CD4-positive, alpha-beta T cell treated with Interleukin-15 for 4 hours (primary cell): ENCODE results near the gene MED8.
A peak's percentile ranks its signal among the peaks of the same experiment; 100 is the strongest.
"Not testable (repeated sequence)": the region's sequence is repeated elsewhere in the genome, so short reads cannot be mapped to it uniquely, and the experiment has no call there.

Source experiments
- DNase-seq: peaks from one replicate; pipeline ENCODE4 v3.0.0-alpha.2; 2020; ENCODE audit warnings: low spot score

MED8 gene

DNA sequence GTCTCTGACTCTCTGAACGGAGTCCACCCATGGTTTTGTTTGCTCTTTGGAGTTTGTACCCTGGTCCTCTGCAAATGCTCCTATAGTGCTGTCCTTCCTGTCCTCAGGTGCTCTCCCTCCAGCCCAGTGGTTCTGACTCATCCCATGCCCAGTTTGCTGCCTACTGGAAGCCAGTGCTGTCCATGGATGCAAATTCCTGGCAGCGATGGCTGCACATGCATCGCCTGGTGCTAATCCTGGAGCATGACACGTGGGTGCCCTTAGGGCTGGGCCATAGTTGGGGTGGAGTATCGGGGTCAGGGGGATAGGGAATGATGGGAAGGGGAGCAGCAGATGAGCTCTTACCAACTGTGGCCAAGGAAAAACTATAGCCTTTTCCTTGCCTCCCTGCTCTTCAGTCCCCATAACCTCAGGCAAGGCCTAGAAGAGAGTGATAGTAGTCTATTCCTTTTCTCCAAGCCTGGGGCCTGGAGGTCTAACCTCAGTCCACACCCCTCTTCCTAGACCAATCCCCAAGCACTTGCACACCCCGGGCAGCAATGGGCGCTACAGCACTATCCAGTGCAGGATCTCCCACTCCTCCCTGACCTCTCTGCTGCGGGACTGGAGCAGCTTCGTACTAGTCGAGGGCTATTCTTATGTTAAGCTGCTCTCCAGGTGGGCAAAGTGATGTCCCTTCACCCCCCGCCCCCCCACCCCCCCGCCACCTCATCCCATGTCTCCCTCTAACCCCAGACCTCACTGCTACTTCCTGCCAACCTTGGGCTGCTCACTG, 32.6 kb upstream of the MED8 start:
- no peak for DNase-seq

DNA sequence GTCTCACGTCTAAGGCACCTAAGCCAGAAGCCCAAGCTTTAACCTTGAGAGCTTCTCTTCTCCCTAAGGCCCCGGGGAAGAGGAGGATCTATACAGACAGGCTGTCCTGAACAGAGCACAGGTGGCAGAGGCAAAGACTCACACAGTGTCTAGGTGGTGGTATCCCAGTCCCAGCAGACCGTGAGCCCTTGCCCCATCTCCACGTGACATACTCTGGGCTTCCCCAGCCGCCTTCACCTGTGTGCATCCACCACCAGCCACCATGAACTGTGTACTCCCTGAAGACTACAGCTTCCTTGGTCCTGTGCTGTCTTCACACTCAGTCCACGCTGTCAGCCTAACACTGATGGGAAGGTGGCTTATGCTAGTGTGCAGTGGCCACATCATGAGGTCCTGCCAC, 31.8 kb upstream of the MED8 start:
- no peak for DNase-seq

GRCh38 chr1:43420874-43421273, 31.3 kb upstream of the MED8 start:
- no peak for DNase-seq

- no peak for DNase-seq
These were observed 30.2 kb upstream of the MED8 start for GRCh38 chr1:43419627-43420425.

DNA sequence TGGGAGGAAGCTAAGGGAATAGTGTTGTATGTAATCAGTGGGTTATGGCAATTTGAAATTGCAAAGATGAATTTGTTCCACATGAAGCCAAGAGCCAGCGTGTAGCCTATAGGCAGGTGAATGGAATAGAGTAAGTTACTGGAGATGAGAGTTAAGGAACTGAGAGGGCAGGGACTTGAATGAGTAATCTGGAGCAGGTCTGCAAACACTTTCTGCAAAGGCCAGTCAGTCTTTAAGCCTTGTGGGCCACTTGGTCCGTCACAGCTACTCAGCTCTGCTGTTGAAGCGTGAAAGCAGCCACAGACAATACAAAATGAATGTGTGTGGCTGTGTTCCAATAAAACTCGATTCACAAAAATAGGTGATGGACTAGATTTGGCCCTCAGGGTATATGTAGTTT, 29.3 kb upstream of the MED8 start:
- no peak for DNase-seq

DNA sequence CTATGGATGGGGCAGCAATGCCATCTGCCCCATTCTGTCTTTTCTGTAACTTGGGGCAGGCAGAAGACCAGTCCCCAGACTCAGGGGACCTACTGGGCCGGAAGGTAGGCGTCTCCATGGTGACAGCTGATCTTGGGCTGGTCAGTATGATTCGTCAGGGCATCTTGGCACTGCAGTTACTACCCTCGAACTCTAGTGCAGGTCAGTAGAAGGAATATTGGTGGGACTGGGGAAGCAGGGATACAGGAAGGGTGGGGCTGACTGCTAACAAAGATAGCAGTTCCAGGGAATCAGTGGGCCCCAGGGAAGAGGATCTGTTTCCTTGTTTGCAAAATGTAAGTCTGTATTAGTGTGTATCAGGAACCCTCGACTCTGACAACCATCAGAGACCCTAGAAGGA, 26.3 kb upstream of the MED8 start:
- DNase-seq = no peak

DNA sequence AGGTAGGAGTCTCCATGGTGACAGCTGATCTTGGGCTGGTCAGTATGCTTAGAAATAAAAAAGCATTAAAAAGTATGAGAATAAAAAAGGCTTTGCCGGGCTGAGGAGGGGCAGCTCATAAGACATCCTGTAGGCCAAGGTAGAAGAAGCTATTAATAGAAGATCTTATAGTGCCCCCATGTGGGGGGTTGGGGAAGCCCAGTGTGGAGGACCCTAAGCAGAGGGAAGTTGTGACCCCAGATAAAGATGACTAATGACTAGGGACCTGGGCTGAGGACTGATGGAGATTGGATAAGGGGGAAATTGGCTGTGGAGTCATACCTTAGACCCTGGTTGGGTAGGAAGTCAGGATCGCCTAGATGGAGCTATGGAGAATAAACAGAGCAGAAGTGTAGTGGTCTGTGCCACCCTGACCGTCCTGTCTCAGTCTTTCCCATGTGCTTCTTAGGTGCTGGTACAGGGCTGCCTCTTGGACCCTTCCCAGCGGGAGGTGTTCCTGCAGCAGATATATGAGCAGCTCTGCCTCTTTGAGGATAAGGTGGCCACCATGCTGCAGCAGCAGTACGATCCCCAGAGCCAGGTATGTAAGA, 25.1 kb upstream of the MED8 start:
- DNase-seq = peak; percentile 71

- not testable (repeated sequence) for DNase-seq
These were observed 23.8 kb upstream of the MED8 start for GRCh38 chr1:43413426-43413825.

GRCh38 chr1:43410571-43410970, 21.0 kb upstream of the MED8 start:
- no peak for DNase-seq

- DNase-seq = no peak
These were observed 16.3 kb upstream of the MED8 start for GRCh38 chr1:43405876-43406234.

DNA sequence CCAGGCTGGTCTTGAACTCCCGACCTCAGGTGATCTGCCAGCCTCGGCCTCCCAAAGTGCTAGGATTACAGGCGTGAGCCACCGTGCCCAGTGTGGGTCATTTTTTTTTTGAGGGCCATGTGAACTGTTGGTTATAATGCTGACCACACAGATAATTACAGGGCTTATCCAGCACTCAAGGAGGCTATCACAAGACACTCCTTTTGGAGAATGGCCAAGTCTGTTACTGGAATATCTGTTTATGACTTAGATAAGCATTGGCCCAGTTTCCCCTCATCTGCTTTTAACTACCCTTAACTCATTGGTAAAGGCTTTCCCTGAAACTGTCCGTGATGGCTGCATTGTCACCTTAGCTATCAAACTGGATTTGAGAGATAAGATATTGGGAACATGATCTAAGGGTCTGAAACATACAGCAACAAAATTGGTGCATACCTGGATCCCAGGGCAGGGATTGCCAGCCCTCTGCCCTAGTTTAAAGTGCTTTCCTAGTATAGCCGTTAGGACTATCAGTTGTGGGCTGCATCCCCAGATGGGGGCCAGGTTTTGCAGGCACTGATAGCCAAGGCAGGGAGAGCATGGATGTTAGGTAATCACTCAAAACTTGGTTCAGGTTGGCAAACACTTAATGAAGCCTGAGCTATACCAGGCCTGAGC, 15.7 kb upstream of the MED8 start:
- no peak for DNase-seq

DNA sequence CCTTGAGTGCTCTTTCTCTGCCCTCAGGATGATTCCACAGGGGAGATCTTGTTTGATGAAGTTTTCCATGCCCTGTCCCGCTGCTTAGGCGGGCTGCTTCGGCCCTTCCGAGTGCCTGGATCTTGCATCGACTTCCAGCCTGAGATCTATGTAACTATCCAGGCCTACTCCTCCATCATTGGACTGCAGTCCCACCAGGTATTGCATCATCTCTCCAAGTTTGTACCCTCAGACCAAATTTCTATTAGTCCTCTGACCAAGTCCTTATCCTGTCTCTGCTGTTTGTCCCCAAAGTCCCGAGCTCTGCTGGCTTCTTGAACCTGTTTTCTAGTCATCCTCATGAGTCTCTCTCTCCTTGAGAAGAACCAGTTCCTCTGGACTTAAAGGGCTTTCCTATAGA, 14.8 kb upstream of the MED8 start:
- DNase-seq = no peak

- DNase-seq = no peak
These were observed 12.7 kb upstream of the MED8 start for GRCh38 chr1:43402089-43402865.

- DNase-seq = not testable (repeated sequence)
These were observed 10.8 kb upstream of the MED8 start for GRCh38 chr1:43400441-43400840.

DNA sequence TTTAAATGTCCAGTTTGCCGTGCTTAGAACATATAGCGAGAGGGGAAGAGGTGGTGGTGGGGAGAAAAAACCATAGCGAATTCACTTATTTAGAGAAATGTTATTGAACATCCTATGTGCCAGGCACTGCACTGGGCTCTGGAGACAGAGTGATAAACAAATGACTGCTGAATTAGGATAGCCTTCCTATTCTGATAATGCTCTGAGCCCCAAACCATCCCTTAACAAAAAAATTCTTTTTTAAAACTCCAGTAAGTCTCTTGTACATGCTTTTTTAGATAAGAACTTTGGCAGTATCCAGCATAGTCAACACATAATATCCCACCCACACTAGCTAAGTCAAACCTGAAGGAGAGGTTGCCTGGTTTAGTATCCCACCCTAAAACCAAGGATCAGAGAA, 8.6 kb upstream of the MED8 start:
- no peak for DNase-seq

- DNase-seq = no peak
These were observed 6.5 kb upstream of the MED8 start for GRCh38 chr1:43396059-43396458.

- DNase-seq = no peak
These were observed 5.9 kb upstream of the MED8 start for GRCh38 chr1:43395523-43395922.

- DNase-seq = no peak
These were observed 3.1 kb upstream of the MED8 start for GRCh38 chr1:43392702-43393101.

DNA sequence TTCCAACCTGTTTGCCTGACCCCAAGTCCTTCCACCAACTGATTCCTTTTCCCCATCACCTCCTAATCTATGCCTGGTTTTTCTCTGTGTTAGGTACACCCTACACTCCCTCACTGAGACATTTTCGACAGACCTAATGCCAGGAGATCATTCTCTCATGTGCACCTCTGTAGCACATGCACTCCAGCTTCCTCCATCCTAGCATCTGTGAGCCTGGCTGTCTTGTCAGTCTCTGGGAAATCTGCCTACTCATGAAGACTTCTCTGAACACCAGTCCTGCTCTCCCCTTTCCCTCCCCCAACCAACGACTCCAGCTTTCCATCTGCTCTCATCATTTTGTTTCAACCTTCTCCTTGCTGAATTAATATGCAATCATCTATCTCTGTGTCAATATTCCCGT, 987 bp downstream of the MED8 start:
- no peak for DNase-seq

DNA sequence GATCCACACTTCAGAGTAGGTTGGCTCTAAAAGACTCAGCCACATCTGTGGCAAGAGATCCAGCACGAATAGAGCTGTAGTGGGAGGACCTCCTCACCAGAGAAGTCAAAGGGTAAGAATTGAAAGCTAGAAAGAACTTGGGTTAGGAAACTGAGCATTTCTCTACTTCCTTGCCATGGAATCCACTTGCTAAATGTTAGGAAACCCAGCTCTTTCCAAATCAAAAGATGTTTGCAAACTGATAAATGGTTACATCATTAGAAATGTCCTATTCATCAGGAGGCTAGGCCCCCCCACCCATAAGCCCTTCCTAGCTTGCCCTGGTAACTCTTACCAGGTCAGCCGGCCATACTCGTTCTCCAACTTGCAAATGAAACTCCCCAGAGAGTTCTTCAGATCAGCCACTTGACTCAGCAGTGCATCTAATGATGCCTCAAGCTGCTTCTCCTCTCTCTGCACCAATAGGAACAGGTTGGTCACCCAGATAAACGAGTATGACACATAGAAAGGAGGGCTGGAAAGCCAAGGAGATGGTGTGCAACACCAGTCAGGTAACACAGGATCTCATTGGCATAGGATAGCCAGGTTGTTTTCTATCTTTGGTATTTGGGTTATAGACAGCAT, 1.5 kb downstream of the MED8 start:
- DNase-seq = no peak

DNA sequence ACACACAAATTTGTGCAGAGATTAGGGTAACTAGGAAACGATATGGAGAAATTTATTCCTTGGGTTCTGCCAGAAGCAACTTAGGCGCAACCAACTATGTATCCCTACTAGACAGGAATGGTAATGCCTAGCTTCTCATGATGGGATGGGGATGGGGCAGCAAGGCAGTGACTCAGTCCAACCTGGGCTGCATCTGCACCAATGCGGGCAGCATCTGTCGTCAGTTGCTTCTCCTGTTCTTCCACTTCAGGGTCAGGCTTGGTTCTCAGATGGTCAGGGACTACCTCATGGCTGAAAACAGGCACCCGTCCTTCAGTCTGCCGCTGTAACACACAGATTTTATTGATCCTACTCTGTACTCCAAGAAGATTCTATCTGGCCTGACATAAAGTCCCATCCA, 2.9 kb downstream of the MED8 start:
- no peak for DNase-seq

- DNase-seq = no peak
These were observed 6.2 kb downstream of the MED8 start for GRCh38 chr1:43383449-43383848.
